ENCODE measurements around the gene PEAK1. TPM values are rescaled to one million over a fixed set of nuclear protein-coding genes. Genes with fewer than 3 reads are reported as not detected.
A peak's percentile ranks its signal among the peaks of the same experiment; 100 is the strongest.

Gene PEAK1
- total RNA-seq, 1 experiment from 2014 or later = 13.8 TPM

DNA sequence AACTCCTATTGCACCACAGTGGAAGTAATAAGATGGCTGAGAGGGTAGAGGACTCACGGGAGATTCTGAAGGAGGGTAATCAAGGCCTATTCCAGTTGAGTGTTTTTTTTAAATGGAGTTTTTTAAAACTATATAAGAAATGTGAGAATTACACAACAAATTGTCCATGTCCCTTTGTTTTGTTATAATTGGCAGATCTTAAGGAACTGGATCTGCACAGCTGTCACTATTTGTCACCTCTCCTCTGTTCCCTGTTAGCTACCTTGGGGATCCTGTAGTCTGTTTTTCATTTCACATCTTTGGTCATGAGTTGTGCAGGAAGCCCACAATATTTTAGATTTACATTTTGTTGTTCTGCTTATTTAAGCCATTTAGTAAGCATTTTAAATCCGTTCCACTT lies 271.7 kb downstream of the PEAK1 start:
- Histone ChIP-seq H2AFZ (ENCODE audit: low read length) (no peak overlapping the region), H4K20me1 (ENCODE audit: low read length) (no peaks in the 10 kb centered on the region), H3K4me2 (ENCODE audit: low read length) (no peak overlapping the region), H3K9me3 (ENCODE audit: low read length) (no peaks in the 10 kb centered on the region), H3K36me3 (ENCODE audit: low read depth, low read length) (no peaks in the 10 kb centered on the region), H3K27me3 (ENCODE audit: low read length) (no peaks in the 10 kb centered on the region), H3K27ac (ENCODE audit: low read length) (no peak overlapping the region), H3F3A (ENCODE audit: low read length, unreplicated experiment) (no peaks in the 10 kb centered on the region), H3K9ac (ENCODE audit: low read length) (no peak overlapping the region), H3K4me1 (ENCODE audit: insufficient read depth, low read length) (no peaks in the 10 kb centered on the region), H3K9me2 (replicated peaks; ENCODE audit: low read length) (no peaks in the 10 kb centered on the region), H3K79me2 (ENCODE audit: low read length) (no peaks in the 10 kb centered on the region), H3K4me3 (ENCODE audit: low read length) (no peak overlapping the region)
- TF ChIP-seq EZH2phosphoT487 (IDR thresholded peaks at IDR 0.05; ENCODE audit: borderline replicate concordance, low read length) = no peak
- TF ChIP-seq EZH2 (IDR thresholded peaks at IDR 0.05; ENCODE audit: low read length, unreplicated experiment) = no peak
- TF ChIP-seq, protein P1, sequence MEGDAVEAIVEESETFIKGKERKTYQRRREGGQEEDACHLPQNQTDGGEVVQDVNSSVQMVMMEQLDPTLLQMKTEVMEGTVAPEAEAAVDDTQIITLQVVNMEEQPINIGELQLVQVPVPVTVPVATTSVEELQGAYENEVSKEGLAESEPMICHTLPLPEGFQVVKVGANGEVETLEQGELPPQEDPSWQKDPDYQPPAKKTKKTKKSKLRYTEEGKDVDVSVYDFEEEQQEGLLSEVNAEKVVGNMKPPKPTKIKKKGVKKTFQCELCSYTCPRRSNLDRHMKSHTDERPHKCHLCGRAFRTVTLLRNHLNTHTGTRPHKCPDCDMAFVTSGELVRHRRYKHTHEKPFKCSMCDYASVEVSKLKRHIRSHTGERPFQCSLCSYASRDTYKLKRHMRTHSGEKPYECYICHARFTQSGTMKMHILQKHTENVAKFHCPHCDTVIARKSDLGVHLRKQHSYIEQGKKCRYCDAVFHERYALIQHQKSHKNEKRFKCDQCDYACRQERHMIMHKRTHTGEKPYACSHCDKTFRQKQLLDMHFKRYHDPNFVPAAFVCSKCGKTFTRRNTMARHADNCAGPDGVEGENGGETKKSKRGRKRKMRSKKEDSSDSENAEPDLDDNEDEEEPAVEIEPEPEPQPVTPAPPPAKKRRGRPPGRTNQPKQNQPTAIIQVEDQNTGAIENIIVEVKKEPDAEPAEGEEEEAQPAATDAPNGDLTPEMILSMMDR (conservative IDR thresholded peaks at IDR 0.05; ENCODE audit: low read depth, low read length) = no peak
- no TSS peak for BruUV-seq (replicated peaks)
- no peak for ATAC-seq
- no peak for DNase-seq
- intact Hi-C loops (cut with micrococcal nuclease) = no loop called here
- ChIA-PET CTCF (no interaction called here), POLR2A (ENCODE audit: unreplicated experiment) (no interaction called here)

DNA sequence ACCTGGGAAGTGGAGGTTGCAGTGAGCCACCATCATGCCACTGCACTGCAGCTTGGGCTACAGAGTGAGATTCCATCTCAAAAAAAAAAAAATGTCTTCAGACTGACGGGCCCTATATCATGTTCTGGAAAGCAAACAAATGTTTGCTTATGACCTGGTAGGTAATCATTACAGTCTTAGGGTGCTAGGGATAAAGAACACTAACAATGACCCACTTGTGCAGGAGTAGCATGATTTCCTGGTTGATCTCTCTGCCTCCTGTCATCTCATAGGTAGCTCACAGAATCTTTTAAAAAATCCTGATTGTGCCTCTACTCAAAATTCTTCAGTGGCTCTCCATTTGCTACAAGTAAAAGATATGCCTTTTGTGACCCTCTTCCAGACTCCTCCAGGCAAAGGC lies 274.5 kb downstream of the PEAK1 start:
- Histone ChIP-seq H3F3A (ENCODE audit: low read length, unreplicated experiment) (no peaks in the 10 kb centered on the region), H3K4me1 (ENCODE audit: insufficient read depth, low read length) (no peaks in the 10 kb centered on the region), H3K36me3 (ENCODE audit: low read depth, low read length) (no peaks in the 10 kb centered on the region), H4K20me1 (ENCODE audit: low read length) (no peaks in the 10 kb centered on the region), H3K4me3 (ENCODE audit: low read length) (no peak overlapping the region), H3K27ac (ENCODE audit: low read length) (no peak overlapping the region), H2AFZ (ENCODE audit: low read length) (no peak overlapping the region), H3K9me2 (replicated peaks; ENCODE audit: low read length) (no peaks in the 10 kb centered on the region), H3K9me3 (ENCODE audit: low read length) (no peaks in the 10 kb centered on the region), H3K9ac (ENCODE audit: low read length) (no peak overlapping the region), H3K4me2 (ENCODE audit: low read length) (no peak overlapping the region), H3K27me3 (ENCODE audit: low read length) (no peaks in the 10 kb centered on the region), H3K79me2 (ENCODE audit: low read length) (no peaks in the 10 kb centered on the region)
- no peak for ATAC-seq
- no peak for DNase-seq
- intact Hi-C loops (cut with micrococcal nuclease) = no loop called here
- TF ChIP-seq EZH2 (IDR thresholded peaks at IDR 0.05; ENCODE audit: low read length, unreplicated experiment) = no peak
- no peak for TF ChIP-seq EZH2phosphoT487 (IDR thresholded peaks at IDR 0.05; ENCODE audit: borderline replicate concordance, low read length)
- TF ChIP-seq, protein P1 (conservative IDR thresholded peaks at IDR 0.05; ENCODE audit: low read depth, low read length) = no peak
- BruUV-seq (replicated peaks) = no TSS peak
- POLR2A ChIA-PET (ENCODE audit: unreplicated experiment) = no interaction called here
- CTCF ChIA-PET = no interaction called here

DNA sequence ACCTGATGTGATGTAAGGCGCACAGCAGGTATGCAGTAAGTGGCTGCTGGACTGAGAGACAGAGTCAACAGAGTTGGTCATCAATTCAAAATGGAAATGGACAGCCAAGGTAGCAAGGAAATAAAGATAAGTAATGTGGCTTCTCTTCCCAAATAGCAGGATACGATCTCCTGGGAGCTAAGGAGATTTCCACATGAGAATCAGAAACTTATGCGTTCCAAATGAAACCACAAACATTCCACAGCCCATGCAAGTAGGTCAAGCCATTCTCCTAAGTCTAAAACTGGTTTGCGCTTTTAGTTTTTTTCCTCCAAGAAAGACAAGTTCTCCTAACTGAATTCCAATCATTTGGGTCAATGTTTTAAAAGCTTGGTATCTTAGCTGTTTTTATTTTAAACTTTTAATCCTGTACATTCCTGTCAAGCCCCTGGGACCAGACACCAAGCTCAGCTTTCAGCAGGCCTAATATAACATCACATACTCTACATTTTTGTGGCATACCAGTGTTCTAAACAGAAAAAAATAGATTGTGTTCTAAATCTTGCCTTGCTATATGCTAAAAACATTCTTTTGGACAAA lies 275.3 kb downstream of the PEAK1 start:
- DNase-seq = peak; percentile 4
- H3K4me2 ChIP-seq (ENCODE audit: low read length) = no peak overlapping the region
- intact Hi-C loops (cut with micrococcal nuclease) = no loop called here
- no peak overlapping the region for H3K9ac ChIP-seq (ENCODE audit: low read length)
- H3K4me1 ChIP-seq (ENCODE audit: insufficient read depth, low read length) = no peaks in the 10 kb centered on the region
- no peak overlapping the region for H3K4me3 ChIP-seq (ENCODE audit: low read length)
- no peaks in the 10 kb centered on the region for H3K27me3 ChIP-seq (ENCODE audit: low read length)
- no peaks in the 10 kb centered on the region for H3K79me2 ChIP-seq (ENCODE audit: low read length)
- ChIA-PET POLR2A (ENCODE audit: unreplicated experiment) (no interaction called here), CTCF (no interaction called here)
- H3K36me3 ChIP-seq (ENCODE audit: low read depth, low read length) = no peaks in the 10 kb centered on the region
- BruUV-seq (replicated peaks) = no TSS peak
- ATAC-seq = no peak
- TF ChIP-seq EZH2 (IDR thresholded peaks at IDR 0.05; ENCODE audit: low read length, unreplicated experiment) (no peak), EZH2phosphoT487 (IDR thresholded peaks at IDR 0.05; ENCODE audit: borderline replicate concordance, low read length) (no peak)
- TF ChIP-seq, protein P1 (conservative IDR thresholded peaks at IDR 0.05; ENCODE audit: low read depth, low read length) = no peak
- H3K9me2 ChIP-seq (replicated peaks; ENCODE audit: low read length) = no peaks in the 10 kb centered on the region
- H3K27ac ChIP-seq (ENCODE audit: low read length) = no peak overlapping the region
- 0 out of 2 replicates have a peak, but pooled peaks cover 5% of the 10 kb centered on the region for H3K9me3 ChIP-seq (ENCODE audit: low read length)
- no peak overlapping the region for H2AFZ ChIP-seq (ENCODE audit: low read length)
- H4K20me1 ChIP-seq (ENCODE audit: low read length) = no peaks in the 10 kb centered on the region
- no peaks in the 10 kb centered on the region for H3F3A ChIP-seq (ENCODE audit: low read length, unreplicated experiment)

Measured in PC-3 (cell line).